ENCODE data around the gene GMCL1. TPM values are rescaled to one million over a fixed set of nuclear protein-coding genes. Genes with fewer than 3 reads are reported as not detected.

The GMCL1 gene
- total RNA-seq, 6 donors from 2014 or later, result 11.9 to 23.1 (median 17.5) TPM

- WGBS, 2 donors, result 57 to 92% methylated on average over 1 of the region's 1 CpG
Observed at GRCh38 chr2:69790601-69790959, 38.9 kb upstream of the GMCL1 start.

GRCh38 chr2:69791045-69791444 is 38.4 kb upstream of the GMCL1 start:
- peaks cover 0 to 27% (median 7%) of the 10 kb centered on the region in 4 donors for H3K36me3 ChIP-seq
- TF ChIP-seq CTCF (IDR thresholded peaks at IDR 0.05), result no peak
- TF ChIP-seq EP300 (IDR thresholded peaks at IDR 0.05), result no peak
- TF ChIP-seq POLR2AphosphoS5 (IDR thresholded peaks at IDR 0.05), result no peak
- TF ChIP-seq POLR2A (IDR thresholded peaks at IDR 0.05), result no peak
- DNase-seq (no peak), ATAC-seq (ENCODE audit: low FRiP score in 2 of 2) (no peak)
- H3K27me3 ChIP-seq, result no peaks in the 10 kb centered on the region
- peak overlapping the region in 1 of 4 donors; percentile 61 for H3K27ac ChIP-seq
- H3K9me3 ChIP-seq, result no peaks in the 10 kb centered on the region
- peaks cover 7 to 12% (median 10%) of the 10 kb centered on the region in 4 donors for H3K4me1 ChIP-seq
- H3K4me3 ChIP-seq, result no peak overlapping the region

More at GRCh38 chr2:69790601-69790959, 38.9 kb upstream of the GMCL1 start:
- Histone ChIP-seq H3K4me1 (peaks cover 7 to 12% (median 10%) of the 10 kb centered on the region in 4 donors), H3K27ac (peak overlapping the region in 3 of 4 donors; percentile 46 to 61 (median 54)), H3K4me3 (no peak overlapping the region), H3K36me3 (peaks cover 0 to 27% (median 7%) of the 10 kb centered on the region in 4 donors), H3K9me3 (no peaks in the 10 kb centered on the region), H3K27me3 (no peaks in the 10 kb centered on the region)
- DNase-seq (no peak), ATAC-seq (ENCODE audit: low FRiP score in 2 of 2) (no peak)
- TF ChIP-seq POLR2AphosphoS5 (IDR thresholded peaks at IDR 0.05), result no peak
- TF ChIP-seq CTCF (IDR thresholded peaks at IDR 0.05), result no peak
- TF ChIP-seq EP300 (IDR thresholded peaks at IDR 0.05), result no peak
- no peak for TF ChIP-seq POLR2A (IDR thresholded peaks at IDR 0.05)

- peaks cover 0 to 2% (median 0%) of the 10 kb centered on the region in 4 donors for H3K36me3 ChIP-seq
- H3K27ac ChIP-seq, result no peak overlapping the region
- no peak for ATAC-seq (ENCODE audit: low FRiP score in 2 of 2)
- 93 to 100% methylated on average over 1 of the region's 1 CpG for WGBS, 2 donors
- H3K9me3 ChIP-seq, result no peaks in the 10 kb centered on the region
- H3K4me3 ChIP-seq, result no peak overlapping the region
- no peak for DNase-seq
- peaks cover 9 to 19% (median 12%) of the 10 kb centered on the region in 4 donors for H3K4me1 ChIP-seq
- H3K27me3 ChIP-seq, result no peaks in the 10 kb centered on the region
- no peak for TF ChIP-seq POLR2A (IDR thresholded peaks at IDR 0.05)
Observed at GRCh38 chr2:69796174-69796573, 33.3 kb upstream of the GMCL1 start.

GRCh38 chr2:69797235-69797634 is 32.2 kb upstream of the GMCL1 start:
- no peaks in the 10 kb centered on the region for H3K27me3 ChIP-seq
- no peak overlapping the region for H3K4me3 ChIP-seq
- H3K27ac ChIP-seq, result peak overlapping the region in 1 of 4 donors; percentile 1
- peaks cover 9 to 19% (median 12%) of the 10 kb centered on the region in 4 donors for H3K4me1 ChIP-seq
- no peaks in the 10 kb centered on the region for H3K9me3 ChIP-seq
- no peak for DNase-seq
- TF ChIP-seq POLR2AphosphoS5 (IDR thresholded peaks at IDR 0.05), result no peak
- no peak for TF ChIP-seq EP300 (IDR thresholded peaks at IDR 0.05)
- TF ChIP-seq POLR2A (IDR thresholded peaks at IDR 0.05), result no peak
- H3K36me3 ChIP-seq, result peaks cover 0 to 2% (median 0%) of the 10 kb centered on the region in 4 donors
- 93 to 100% methylated on average over 4 of the region's 4 CpGs for WGBS, 2 donors
- no peak for ATAC-seq (ENCODE audit: low FRiP score in 2 of 2)

GRCh38 chr2:69797836-69798289 is 31.6 kb upstream of the GMCL1 start:
- Histone ChIP-seq H3K27me3 (no peaks in the 10 kb centered on the region), H3K9me3 (no peaks in the 10 kb centered on the region), H3K4me1 (peaks cover 9 to 19% (median 12%) of the 10 kb centered on the region in 4 donors), H3K4me3 (peak overlapping the region in 3 of 4 donors; percentile 16 to 29 (median 24)), H3K36me3 (peaks cover 0 to 2% (median 0%) of the 10 kb centered on the region in 4 donors), H3K27ac (peak overlapping the region; percentile 1 to 66 (median 36))
- no peak for DNase-seq
- no peak for TF ChIP-seq POLR2A (IDR thresholded peaks at IDR 0.05)
- no peak for TF ChIP-seq POLR2AphosphoS5 (IDR thresholded peaks at IDR 0.05)
- no peak for TF ChIP-seq CTCF (IDR thresholded peaks at IDR 0.05)
- TF ChIP-seq EP300 (IDR thresholded peaks at IDR 0.05), result no peak
- WGBS, 2 donors, result 66 to 72% methylated on average over 3 of the region's 3 CpGs
- no peak for ATAC-seq (ENCODE audit: low FRiP score in 2 of 2)
